A673 (cell line): ENCODE measurements around the gene FRK. TPM values are rescaled to one million over a fixed set of nuclear protein-coding genes. Genes with fewer than 3 reads are reported as not detected.

Source experiments
- BruUV-seq: library from RNA; stranded (reverse); fragments of 400-500 nt; replicated peaks from 2 replicates; lab custom pipeline; 2021; lab: Mats Ljungman, UMichigan
- CTCF ChIA-PET: fragments of 300-600 bp; sonication (Branson Sonifier 250); formaldehyde crosslinking; loops from one replicate; lab custom pipeline; 2022; ENCODE audit warnings: antibody characterized with exemption; lab: Charles Lee
- POLR2A ChIA-PET: fragments of 300-600 bp; sonication (Branson Sonifier 250); formaldehyde crosslinking; loops from one replicate; lab custom pipeline; 2022; ENCODE audit warnings: antibody characterized with exemption; ENCODE audit not compliant: low non-redundant PET; lab: Charles Lee
- DNase-seq: peaks from one replicate; pipeline ENCODE4 v3.0.0-alpha.2; 2015; ENCODE audit warnings: low spot score
- H3K27ac ChIP-seq: fragments of 200-600 bp; sonication (generic); 2 replicates; pipeline ENCODE4 v1.5.1; 2016; ENCODE audit warnings: mixed run types, low read depth, mild to moderate bottlenecking, mixed read lengths, antibody characterized with exemption, low read length; ENCODE audit not compliant: poor library complexity, severe bottlenecking
- H3K27me3 ChIP-seq: fragments of 200-600 bp; sonication (generic); replicated peaks from 2 replicates; pipeline ENCODE4 v1.6.1; 2017; ENCODE audit warnings: mixed run types, low read depth, mild to moderate bottlenecking, mixed read lengths, antibody characterized with exemption, low read length; ENCODE audit not compliant: insufficient read depth, poor library complexity
- H3K36me3 ChIP-seq: fragments of 200-600 bp; sonication (generic); 2 replicates; pipeline ENCODE4 v1.6.1; 2016; ENCODE audit warnings: mixed run types, mild to moderate bottlenecking, mixed read lengths, antibody characterized with exemption, low read length; ENCODE audit not compliant: insufficient read depth, poor library complexity, severe bottlenecking
- H3K4me1 ChIP-seq: fragments of 200-600 bp; sonication (generic); 2 replicates; pipeline ENCODE4 v1.6.1; 2017; ENCODE audit warnings: mixed run types, mild to moderate bottlenecking, mixed read lengths, antibody characterized with exemption, low read length; ENCODE audit not compliant: insufficient read depth, poor library complexity, severe bottlenecking
- H3K4me3 ChIP-seq: fragments of 200-600 bp; sonication (generic); 2 replicates; pipeline ENCODE4 v1.5.1; 2016; ENCODE audit warnings: low read depth, mixed run types, mild to moderate bottlenecking, mixed read lengths, low read length; ENCODE audit not compliant: poor library complexity, severe bottlenecking
- H3K9me3 ChIP-seq: fragments of 200-600 bp; sonication (generic); 2 replicates; pipeline ENCODE4 v1.6.1; 2016; ENCODE audit warnings: mixed run types, low read depth, mild to moderate bottlenecking, mixed read lengths, antibody characterized with exemption, low read length; ENCODE audit not compliant: poor library complexity, severe bottlenecking
- EZH2 ChIP-seq: fragments of 200-600 bp; sonication (generic); IDR thresholded peaks from 2 replicates; pipeline ENCODE4 v1.6.1; 2017; ENCODE audit warnings: borderline replicate concordance, low read depth, mild to moderate bottlenecking, mixed read lengths, antibody characterized with exemption, low read length; ENCODE audit not compliant: poor library complexity, severe bottlenecking
- intact Hi-C: fragments of 100-400 bp; cut with micrococcal nuclease; formaldehyde crosslinking; loops from one replicate; pipeline ENCODE4 v1.10.0; 2022; ENCODE audit not compliant: unreplicated experiment
- total RNA-seq: library from RNA; stranded (reverse); gene quantifications from 2 replicates; pipeline ENCODE4 v1.2.3, GENCODE V29; 2021
- TF ChIP-seq, protein P1 (sequence below): fragments of 300-800, 200-600 bp; sonication (generic); conservative IDR thresholded peaks from 2 replicates; pipeline ENCODE4 v1.5.1; 2017; ENCODE audit warnings: low read depth, mild to moderate bottlenecking, antibody characterized with exemption, low read length, moderate library complexity, mixed read lengths

FRK gene
- total RNA-seq, 1 experiment from 2014 or later: 12.3 TPM

DNA sequence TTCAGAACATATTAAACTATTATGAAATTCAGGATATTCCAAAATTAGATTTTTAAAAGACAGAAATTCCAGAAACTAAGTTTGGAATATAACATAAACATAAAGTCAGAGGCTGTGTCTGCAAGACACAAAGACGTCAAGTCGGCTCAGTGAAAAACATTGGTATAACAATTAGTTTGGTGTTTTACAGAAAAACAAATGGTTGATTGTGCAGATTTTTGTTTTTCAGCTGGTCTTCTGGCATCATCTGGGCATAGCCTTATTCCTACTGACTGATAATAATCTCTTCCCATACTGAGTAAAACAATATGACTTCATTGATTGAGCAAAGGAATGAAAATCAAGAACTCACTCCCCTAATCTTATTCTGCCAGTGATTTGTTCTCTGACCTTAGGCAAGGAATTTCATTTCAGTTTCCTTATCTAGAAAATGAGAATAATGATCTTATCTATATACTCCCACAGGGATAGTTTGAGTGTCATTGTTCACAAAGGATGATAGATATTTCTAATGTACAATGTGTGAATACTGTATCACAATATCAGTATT is 84.3 kb downstream of the FRK start:
- intact Hi-C loops: no loop called here
- H3K4me3 ChIP-seq: no peak overlapping the region
- H3K27ac ChIP-seq: no peak overlapping the region
- no peaks in the 10 kb centered on the region for H3K9me3 ChIP-seq
- no peak for TF ChIP-seq EZH2
- TF ChIP-seq, protein P1, sequence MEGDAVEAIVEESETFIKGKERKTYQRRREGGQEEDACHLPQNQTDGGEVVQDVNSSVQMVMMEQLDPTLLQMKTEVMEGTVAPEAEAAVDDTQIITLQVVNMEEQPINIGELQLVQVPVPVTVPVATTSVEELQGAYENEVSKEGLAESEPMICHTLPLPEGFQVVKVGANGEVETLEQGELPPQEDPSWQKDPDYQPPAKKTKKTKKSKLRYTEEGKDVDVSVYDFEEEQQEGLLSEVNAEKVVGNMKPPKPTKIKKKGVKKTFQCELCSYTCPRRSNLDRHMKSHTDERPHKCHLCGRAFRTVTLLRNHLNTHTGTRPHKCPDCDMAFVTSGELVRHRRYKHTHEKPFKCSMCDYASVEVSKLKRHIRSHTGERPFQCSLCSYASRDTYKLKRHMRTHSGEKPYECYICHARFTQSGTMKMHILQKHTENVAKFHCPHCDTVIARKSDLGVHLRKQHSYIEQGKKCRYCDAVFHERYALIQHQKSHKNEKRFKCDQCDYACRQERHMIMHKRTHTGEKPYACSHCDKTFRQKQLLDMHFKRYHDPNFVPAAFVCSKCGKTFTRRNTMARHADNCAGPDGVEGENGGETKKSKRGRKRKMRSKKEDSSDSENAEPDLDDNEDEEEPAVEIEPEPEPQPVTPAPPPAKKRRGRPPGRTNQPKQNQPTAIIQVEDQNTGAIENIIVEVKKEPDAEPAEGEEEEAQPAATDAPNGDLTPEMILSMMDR: no peak
- no peak for DNase-seq
- no TSS peak for BruUV-seq
- H3K27me3 ChIP-seq: no peaks in the 10 kb centered on the region
- ChIA-PET POLR2A (no interaction called here), CTCF (no interaction called here)
- no peaks in the 10 kb centered on the region for H3K36me3 ChIP-seq
- peaks cover 9% of the 10 kb centered on the region for H3K4me1 ChIP-seq

DNA sequence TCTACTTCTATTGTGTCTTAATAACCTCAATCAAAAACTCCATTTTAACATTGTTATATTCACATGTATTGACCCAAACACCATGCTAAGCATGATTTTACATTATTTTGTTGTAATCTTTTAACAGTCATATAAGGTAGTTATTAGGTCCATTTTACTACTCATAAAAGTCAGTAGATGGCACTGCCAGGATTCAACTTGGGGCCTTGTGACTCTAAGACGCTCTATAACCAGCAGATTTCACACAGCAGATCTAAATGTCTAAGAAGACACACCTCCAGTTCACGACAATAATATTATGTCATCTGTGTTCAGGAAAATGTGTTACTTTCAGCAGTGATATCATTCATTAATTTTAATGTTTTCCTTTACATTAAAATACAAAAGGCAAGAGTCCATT is 88.0 kb downstream of the FRK start:
- H3K27me3 ChIP-seq: no peaks in the 10 kb centered on the region
- CTCF ChIA-PET: no interaction called here

DNA sequence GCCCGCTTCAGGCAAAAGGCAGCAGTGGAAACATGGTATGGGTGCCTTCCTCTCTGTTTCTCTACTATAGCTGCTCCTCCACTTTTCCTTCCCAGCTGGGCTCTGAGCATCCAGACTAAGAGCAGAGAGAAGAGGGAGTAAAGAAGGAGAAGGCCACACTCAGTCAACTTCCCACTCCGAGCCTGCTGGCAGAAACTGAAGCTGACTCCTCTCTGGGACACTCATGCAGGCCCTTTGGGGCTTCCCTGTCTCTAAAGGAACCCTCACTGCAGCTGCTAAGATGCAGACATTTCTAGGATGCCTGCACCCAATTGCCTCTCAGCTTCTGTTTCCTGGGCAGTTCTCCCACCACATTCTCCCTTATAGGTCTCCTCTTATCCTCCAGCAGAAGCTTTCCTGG is 88.9 kb downstream of the FRK start:
- Histone ChIP-seq H3K9me3 (no peaks in the 10 kb centered on the region), H3K4me3 (no peak overlapping the region), H3K4me1 (peaks cover 22% of the 10 kb centered on the region), H3K27me3 (no peaks in the 10 kb centered on the region), H3K36me3 (peaks cover 3% of the 10 kb centered on the region), H3K27ac (no peak overlapping the region)
- POLR2A ChIA-PET: no interaction called here
- BruUV-seq: no TSS peak
- TF ChIP-seq, protein P1: no peak
- TF ChIP-seq EZH2: no peak
- DNase-seq: no peak
- intact Hi-C loops: no loop called here
- CTCF ChIA-PET: no interaction called here

More for the DNA sequence above, 88.0 kb downstream of the FRK start:
- Histone ChIP-seq H3K36me3 (no peaks in the 10 kb centered on the region), H3K9me3 (no peaks in the 10 kb centered on the region), H3K4me3 (no peak overlapping the region), H3K27ac (no peak overlapping the region), H3K4me1 (peaks cover 22% of the 10 kb centered on the region)
- POLR2A ChIA-PET: no interaction called here
- BruUV-seq: no TSS peak
- TF ChIP-seq, protein P1: peak; percentile 22; the same call in 1 of the 2 replicates
- no peak for TF ChIP-seq EZH2
- intact Hi-C loops: no loop called here
- DNase-seq: peak; percentile 9
